H1 (cell line): ENCODE data around the gene SHROOM3. TPM values are rescaled to one million over a fixed set of nuclear protein-coding genes. Genes with fewer than 3 reads are reported as not detected.

Source experiments
- CTCF ChIA-PET: fragments of 300-600 bp; sonication (Branson Sonifier 250); formaldehyde crosslinking; loops from one replicate; lab custom pipeline; 2021; ENCODE audit not compliant: partially characterized antibody; lab: Charles Lee
- POLR2A ChIA-PET: fragments of 300-600 bp; sonication (Branson Sonifier 250); formaldehyde crosslinking; loops from one replicate; lab custom pipeline; 2021; ENCODE audit warnings: inconsistent platforms; ENCODE audit not compliant: partially characterized antibody; lab: Charles Lee
- DNase-seq, 2 experiments: peaks; one replicate each; pipeline versions ENCODE4 v3.0.0 to v3.0.0-alpha.2; 2010 to 2022; ENCODE audit warnings: low spot score in 2 of 2, low read depth in 1 of 2, mixed read lengths in 1 of 2
- FAIRE-seq: peaks from 2 replicates; lab custom pipeline; 2011; peaks lifted over from hg19 to GRCh38; lab: Jason Lieb, UNC
- H2AFZ ChIP-seq: 2 replicates; pipeline ENCODE4 v1.8.1; 2012; ENCODE audit warnings: low read length, inconsistent platforms
- H2AK5ac ChIP-seq: 2 replicates; pipeline ENCODE4 v1.6.1; 2013; ENCODE audit warnings: low read depth, low read length
- H2BK120ac ChIP-seq: replicated peaks from 2 replicates; pipeline ENCODE3; 2013; ENCODE audit warnings: low read depth, low read length, inconsistent platforms
- H2BK12ac ChIP-seq: 2 replicates; pipeline ENCODE4 v1.6.1; 2013; ENCODE audit warnings: low read depth, low read length
- H2BK15ac ChIP-seq: 2 replicates; pipeline ENCODE4 v1.6.1; 2013; ENCODE audit warnings: low read length
- H2BK20ac ChIP-seq: 2 replicates; pipeline ENCODE4 v1.6.1; 2013; ENCODE audit warnings: low read length
- H2BK5ac ChIP-seq: 2 replicates; pipeline ENCODE4 v1.6.1; 2013; ENCODE audit warnings: low read depth, low read length
- H3K14ac ChIP-seq: 2 replicates; pipeline ENCODE4 v1.6.1; 2013; ENCODE audit warnings: inconsistent platforms; ENCODE audit not compliant: insufficient read length
- H3K18ac ChIP-seq: 2 replicates; pipeline ENCODE4 v1.6.1; 2013; ENCODE audit warnings: low read length; ENCODE audit errors: extremely low read depth
- H3K23ac ChIP-seq: 2 replicates; pipeline ENCODE4 v1.6.1; 2013; ENCODE audit warnings: inconsistent platforms; ENCODE audit not compliant: insufficient read length
- H3K23me2 ChIP-seq: 2 replicates; pipeline ENCODE4 v1.6.1; 2013; ENCODE audit warnings: low read depth, low read length
- H3K27ac ChIP-seq: 2 replicates; pipeline ENCODE4 v1.6.1; 2011; ENCODE audit warnings: low read depth, low read length, inconsistent platforms
- H3K27me3 ChIP-seq, 4 experiments: replicated peaks in 1 of 4; 1 replicate in 1 of 4; 2 replicates in 3 of 4; pipeline versions ENCODE4 v1.6.1 to v1.8.1; 2011 to 2013; ENCODE audit warnings: low read length in 3 of 4, mild to moderate bottlenecking in 3 of 4, inconsistent platforms in 2 of 4, mixed read lengths in 2 of 4, moderate library complexity in 1 of 4; ENCODE audit not compliant: control insufficient read depth in 3 of 4, insufficient read depth in 3 of 4; ENCODE audit errors: extremely low read depth in 1 of 4
- H3K36me3 ChIP-seq, 4 experiments: 2 replicates each; pipeline versions ENCODE4 v1.6.1 to v1.8.1; 2011 to 2013; ENCODE audit warnings: mild to moderate bottlenecking in 4 of 4, low read length in 3 of 4, moderate library complexity in 2 of 4, control low read depth in 1 of 4, inconsistent platforms in 1 of 4; ENCODE audit not compliant: insufficient read depth in 4 of 4, control insufficient read depth in 2 of 4
- H3K4ac ChIP-seq: replicated peaks from 2 replicates; pipeline ENCODE3; 2013; ENCODE audit warnings: low read length, low read depth, mixed read lengths, inconsistent platforms; ENCODE audit not compliant: insufficient read length
- H3K4me1 ChIP-seq, 4 experiments: replicated peaks in 1 of 4; 1 replicate in 1 of 4; 2 replicates in 3 of 4; pipeline versions ENCODE4 v1.6.1 to v1.8.1; 2011 to 2013; ENCODE audit warnings: low read length in 3 of 4, inconsistent platforms in 2 of 4, mixed read lengths in 1 of 4; ENCODE audit not compliant: insufficient read depth in 4 of 4, control insufficient read depth in 3 of 4
- H3K4me2 ChIP-seq, 2 experiments: 2 replicates each; pipeline versions ENCODE4 v1.6.1 to v1.8.1; 2011 to 2013; ENCODE audit warnings: low read depth in 2 of 2, low read length in 2 of 2, control low read depth in 1 of 2, inconsistent platforms in 1 of 2, mild to moderate bottlenecking in 1 of 2; ENCODE audit not compliant: insufficient read depth in 1 of 2
- H3K4me3 ChIP-seq, 4 experiments: fragments of 200-600, 300-600 bp in 1 of 4; sonication (generic), shearing (Covaris generic), sonication (Bioruptor Twin) in 1 of 4; 2 replicates each; pipeline versions ENCODE4 v1.5.1 to v1.8.1; 2011 to 2016; ENCODE audit warnings: low read length in 4 of 4, low read depth in 3 of 4, control low read depth in 2 of 4, inconsistent platforms in 2 of 4, mild to moderate bottlenecking in 2 of 4, mixed read lengths in 1 of 4, moderate library complexity in 1 of 4; ENCODE audit not compliant: insufficient read depth in 2 of 4; ENCODE audit errors: extremely low read depth in 1 of 4
- H3K56ac ChIP-seq: replicated peaks from 2 replicates; pipeline ENCODE3; 2013; ENCODE audit warnings: low read depth, mild to moderate bottlenecking, mixed read lengths, low read length, inconsistent platforms; ENCODE audit not compliant: insufficient read length
- H3K79me1 ChIP-seq: 2 replicates; pipeline ENCODE4 v1.6.1; 2013; ENCODE audit warnings: low read depth, low read length, control low read depth
- H3K79me2 ChIP-seq, 2 experiments: 2 replicates each; pipeline versions ENCODE4 v1.6.1 to v1.8.1; 2012 to 2013; ENCODE audit warnings: low read length in 2 of 2, mild to moderate bottlenecking in 2 of 2, inconsistent platforms in 1 of 2; ENCODE audit not compliant: insufficient read depth in 2 of 2, control insufficient read depth in 1 of 2
- H3K9ac ChIP-seq, 4 experiments: replicated peaks in 1 of 4; 1 replicate in 1 of 4; 2 replicates in 3 of 4; pipeline versions ENCODE4 v1.6.1 to v1.8.1; 2011 to 2013; ENCODE audit warnings: low read depth in 3 of 4, low read length in 3 of 4, control low read depth in 2 of 4, mild to moderate bottlenecking in 2 of 4, moderate library complexity in 2 of 4, inconsistent platforms in 1 of 4; ENCODE audit errors: extremely low read depth in 1 of 4
- H3K9me3 ChIP-seq, 2 experiments: 2 replicates each; pipeline versions ENCODE4 v1.6.1 to v1.8.1; 2012 to 2013; ENCODE audit warnings: mild to moderate bottlenecking in 2 of 2, moderate library complexity in 2 of 2, control low read depth in 1 of 2, inconsistent platforms in 1 of 2, low read depth in 1 of 2, low read length in 1 of 2, mixed read lengths in 1 of 2; ENCODE audit not compliant: insufficient read depth in 2 of 2
- H4K20me1 ChIP-seq, 2 experiments: replicated peaks in 1 of 2; 2 replicates each; pipeline versions ENCODE3 to v1.8.1; 2011 to 2013; ENCODE audit warnings: inconsistent platforms in 2 of 2, low read length in 2 of 2, mild to moderate bottlenecking in 1 of 2; ENCODE audit not compliant: insufficient read depth in 2 of 2, control insufficient read depth in 1 of 2
- H4K5ac ChIP-seq: 2 replicates; pipeline ENCODE4 v1.6.1; 2013; ENCODE audit warnings: low read length, low read depth, mixed read lengths, inconsistent platforms; ENCODE audit not compliant: insufficient read length
- H4K8ac ChIP-seq: 2 replicates; pipeline ENCODE4 v1.8.0; 2013; ENCODE audit warnings: mild to moderate bottlenecking, moderate library complexity, low read length, inconsistent platforms; ENCODE audit not compliant: insufficient read depth; ENCODE audit errors: extremely low read depth
- H4K91ac ChIP-seq: replicated peaks from 2 replicates; pipeline ENCODE3; 2013; ENCODE audit warnings: low read length, mixed read lengths, inconsistent platforms; ENCODE audit not compliant: insufficient read length
- ATF2 ChIP-seq: IDR thresholded peaks from 2 replicates; pipeline ENCODE4 v1.6.1; 2012; ENCODE audit warnings: low read length, inconsistent platforms
- BRCA1 ChIP-seq: IDR thresholded peaks from 2 replicates; pipeline ENCODE4 v1.6.1; 2012; ENCODE audit warnings: low read depth, low read length, improper control_type of control experiment
- CREB1 ChIP-seq: IDR thresholded peaks from 2 replicates; pipeline ENCODE4 v1.6.1; 2012; ENCODE audit warnings: inconsistent platforms
- CTCF ChIP-seq, 3 experiments: IDR thresholded peaks; 1 replicate in 2 of 3; 2 replicates in 1 of 3; pipeline versions ENCODE4 v1.5.1 to v1.6.1; 2011; ENCODE audit warnings: low read length in 3 of 3, mild to moderate bottlenecking in 3 of 3, inconsistent platforms in 2 of 3, low read depth in 1 of 3, moderate library complexity in 1 of 3; ENCODE audit not compliant: insufficient read depth in 1 of 3; ENCODE audit errors: control extremely low read depth in 1 of 3
- EZH2 ChIP-seq: fragments of 200-600 bp; sonication (generic); IDR thresholded peaks from 2 replicates; pipeline ENCODE4 v1.7.1; 2012; ENCODE audit warnings: low read depth, mild to moderate bottlenecking, moderate library complexity, low read length, inconsistent platforms; ENCODE audit not compliant: severe bottlenecking
- RNF2 ChIP-seq: fragments of 200-900, 300-1000 bp; sonication (generic); IDR thresholded peaks from 2 replicates; pipeline ENCODE4 v1.7.1; 2016; ENCODE audit warnings: borderline replicate concordance, low read depth, mild to moderate bottlenecking, antibody characterized with exemption, low read length; ENCODE audit not compliant: poor library complexity, severe bottlenecking; ENCODE audit errors: missing control alignments
- SAP30 ChIP-seq: fragments of 300-600 bp; sonication (generic); IDR thresholded peaks from 2 replicates; pipeline ENCODE4 v1.7.1; 2012; ENCODE audit warnings: low read length, moderate library complexity, mild to moderate bottlenecking, inconsistent platforms; ENCODE audit not compliant: insufficient read depth, insufficient replicate concordance
- USF2 ChIP-seq: IDR thresholded peaks from 2 replicates; pipeline ENCODE4 v1.6.1; 2011; ENCODE audit warnings: low read length, improper control_type of control experiment
- WGBS, 2 experiments: shearing (Covaris generic) in 1 of 2; methylation state at CpG; one replicate each; pipeline versions ENCODE4 v1.1.6 to v1.1.7; 2013 to 2015; ENCODE audit warnings: low lambda C conversion rate in 2 of 2, mixed read lengths in 2 of 2, inconsistent platforms in 1 of 2, low coverage in 1 of 2, missing lambda C conversion rate in 1 of 2; ENCODE audit not compliant: insufficient replicate concordance in 2 of 2, insufficient coverage in 1 of 2, insufficient read length in 1 of 2; ENCODE audit errors: extremely low coverage in 1 of 2, missing lambda C conversion rate in 1 of 2; 5-methylcytosine and 5-hydroxymethylcytosine counted together
- polyA plus RNA-seq, 7 experiments: library from polyadenylated mRNA; depleted of rRNA in 3 of 7; stranded (reverse) in 5 of 7; unstranded in 2 of 7; fragments of >200 nt in 5 of 7; fragments of 200-250 nt in 2 of 7; gene quantifications; 1 replicate in 5 of 7; 2 replicates in 1 of 7; 4 replicates in 1 of 7; pipeline versions ENCODE4 v1.2.1 to v1.2.3, GENCODE V29; 2011 to 2013; ENCODE audit warnings: missing spikeins in 2 of 7, mixed read lengths in 2 of 7
- total RNA-seq: library from RNA; stranded (reverse); fragmentation: NEBNext Ultra II Directional; extraction: Animal tissue kit (Norgen Biotek cat#: 25700); gene quantifications from 2 replicates; pipeline ENCODE4 v1.2.1, GENCODE V29; 2021

Gene SHROOM3
- total and polyA plus RNA-seq, 2 of the 8 experiments (the other 6 are each of a cell fraction or from before 2014, with no cell fraction given): 15.8 to 34.0 TPM

DNA sequence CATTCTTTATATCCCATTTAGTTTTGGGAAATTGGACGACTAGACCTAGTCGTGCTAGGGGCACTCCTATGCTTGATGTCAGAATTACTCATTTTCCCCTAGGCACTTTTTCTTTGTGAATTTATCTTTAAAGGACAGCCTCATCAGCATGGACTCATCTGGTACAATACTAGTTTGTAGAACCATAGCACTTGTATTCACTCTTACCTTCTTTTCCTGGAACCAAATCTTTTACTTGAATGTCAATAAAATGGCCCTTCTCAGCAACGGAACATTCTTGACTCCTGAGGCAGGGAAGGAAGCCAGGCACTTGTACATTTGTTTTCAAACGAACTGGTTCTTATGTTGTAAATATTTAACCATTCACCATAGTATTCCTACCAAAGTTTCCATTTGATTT, 187.1 kb downstream of the SHROOM3 start:
- WGBS, 2 experiments: 90% methylated on average over 4 of the region's 4 CpGs; no CpG with 5 or more reads in 1 of the 2 experiments
- no peak overlapping the region for H2BK12ac ChIP-seq
- H3K4ac ChIP-seq: no peak overlapping the region
- no peak overlapping the region for H4K8ac ChIP-seq
- FAIRE-seq (no peak), DNase-seq (no peak)
- H3K9ac ChIP-seq: no peak overlapping the region
- H4K5ac ChIP-seq: no peak overlapping the region
- H4K91ac ChIP-seq: no peak overlapping the region
- no peak overlapping the region for H3K27ac ChIP-seq
- no peak overlapping the region for H2AK5ac ChIP-seq
- no peak overlapping the region for H3K56ac ChIP-seq
- ChIA-PET POLR2A (no interaction called here), CTCF (interaction anchor here (1.1 kb wide), 1 partner anchor 12 kb away, joined by 3 read pairs; no protein-coding TSS in a partner anchor)
- H3K36me3 ChIP-seq: no peaks in the 10 kb centered on the region
- no peaks in the 10 kb centered on the region for H3K79me1 ChIP-seq
- no peaks in the 10 kb centered on the region for H3K9me3 ChIP-seq
- H4K20me1 ChIP-seq: no peaks in the 10 kb centered on the region
- H3K23ac ChIP-seq: no peak overlapping the region
- H2BK20ac ChIP-seq: no peak overlapping the region
- H2BK5ac ChIP-seq: no peak overlapping the region
- H2BK120ac ChIP-seq: no peak overlapping the region
- no peaks in the 10 kb centered on the region for H3K79me2 ChIP-seq
- H3K14ac ChIP-seq: no peak overlapping the region
- H2AFZ ChIP-seq: no peak overlapping the region
- no peaks in the 10 kb centered on the region for H3K23me2 ChIP-seq
- H3K4me2 ChIP-seq: no peak overlapping the region
- no peaks in the 10 kb centered on the region for H3K27me3 ChIP-seq
- no peak overlapping the region for H3K18ac ChIP-seq
- H3K4me1 ChIP-seq: peaks cover 5 to 25% (median 7%) of the 10 kb centered on the region in 4 experiments; a peak in 5 of 7 replicates
- no peak overlapping the region for H2BK15ac ChIP-seq
- no peak overlapping the region for H3K4me3 ChIP-seq
- TF ChIP-seq EZH2 (no peak), CREB1 (no peak), CTCF (IDR thresholded peaks at IDR 0.05; ENCODE audit: control extremely low read depth in 1 of 3, insufficient read depth in 1 of 3, low read depth in 1 of 3, low read length in 3 of 3) (no peak), SAP30 (no peak), USF2 (no peak), ATF2 (no peak), RNF2 (no peak), BRCA1 (no peak)
